GM23338 (cell line): ENCODE measurements around the gene ZNF276. TPM values are rescaled to one million over a fixed set of nuclear protein-coding genes. Genes with fewer than 3 reads are reported as not detected.

Source experiments
- ATAC-seq: fragments of 200-7000 bp; cut with Tn5 transposase; 3 replicates; pipeline ENCODE4 v1.9.1; 2020
- DNase-seq: peaks from one replicate; pipeline ENCODE4 v3.0.0-alpha.2; 2015; ENCODE audit warnings: low spot score
- H2AFZ ChIP-seq: fragments of 200-600 bp; sonication (generic); 2 replicates; pipeline ENCODE4 v1.8.0; 2016; ENCODE audit warnings: antibody characterized with exemption, mild to moderate bottlenecking, moderate library complexity
- H3F3A ChIP-seq: fragments of 200-600 bp; sonication (generic); replicated peaks from 2 replicates; pipeline ENCODE4 v1.8.0; 2017; ENCODE audit warnings: antibody characterized with exemption, mixed run types, low read depth
- H3K27ac ChIP-seq: fragments of 200-600 bp; sonication (generic); 2 replicates; pipeline ENCODE4 v1.6.1; 2016; ENCODE audit warnings: low read depth
- H3K27me3 ChIP-seq: fragments of 200-600 bp; sonication (generic); 2 replicates; pipeline ENCODE4 v1.8.0; 2016; ENCODE audit warnings: mild to moderate bottlenecking, mixed run types, moderate library complexity; ENCODE audit not compliant: insufficient read depth
- H3K36me3 ChIP-seq: fragments of 200-600 bp; sonication (generic); 2 replicates; pipeline ENCODE4 v1.8.0; 2016; ENCODE audit warnings: mild to moderate bottlenecking; ENCODE audit not compliant: insufficient read depth
- H3K4me1 ChIP-seq: fragments of 200-600 bp; sonication (generic); 2 replicates; pipeline ENCODE4 v1.8.0; 2016; ENCODE audit warnings: mild to moderate bottlenecking, moderate library complexity; ENCODE audit not compliant: insufficient read depth
- H3K4me2 ChIP-seq: fragments of 200-600 bp; sonication (generic); 2 replicates; pipeline ENCODE4 v1.7.1; 2017; ENCODE audit warnings: mixed run types
- H3K4me3 ChIP-seq: fragments of 200-600 bp; sonication (generic); 2 replicates; pipeline ENCODE4 v1.6.1; 2016; ENCODE audit warnings: mixed run types
- H3K79me2 ChIP-seq: fragments of 200-600 bp; sonication (generic); replicated peaks from 2 replicates; pipeline ENCODE4 v1.8.0; 2017; ENCODE audit warnings: mild to moderate bottlenecking; ENCODE audit not compliant: insufficient read depth
- H3K9me2 ChIP-seq: fragments of 200-600 bp; sonication (generic); 2 replicates; pipeline ENCODE4 v1.8.0; 2017; ENCODE audit not compliant: insufficient read depth
- H4K20me1 ChIP-seq: fragments of 200-600 bp; sonication (generic); replicated peaks from 2 replicates; pipeline ENCODE4 v1.8.0; 2017; ENCODE audit warnings: mild to moderate bottlenecking; ENCODE audit not compliant: insufficient read depth
- H3K27ac Mint-ChIP-seq: 2 replicates; pipeline ENCODE4 v1.8.0; 2020; ENCODE audit warnings: inconsistent platforms, mild to moderate bottlenecking, moderate library complexity, mixed read lengths
- H3K27me3 Mint-ChIP-seq: 3 replicates; pipeline ENCODE4 v1.8.0; 2022; ENCODE audit warnings: low read depth, mild to moderate bottlenecking, moderate library complexity, mixed read lengths, inconsistent platforms; ENCODE audit not compliant: insufficient read depth, poor library complexity
- H3K36me3 Mint-ChIP-seq: 3 replicates; pipeline ENCODE4 v1.8.0; 2021; ENCODE audit warnings: low read depth, mild to moderate bottlenecking, inconsistent platforms, moderate library complexity, mixed read lengths
- H3K4me1 Mint-ChIP-seq: 3 replicates; pipeline ENCODE4 v1.8.0; 2020; ENCODE audit warnings: mild to moderate bottlenecking, inconsistent platforms, mixed read lengths
- H3K4me3 Mint-ChIP-seq: 3 replicates; pipeline ENCODE4 v1.8.0; 2021; ENCODE audit warnings: moderate library complexity, mild to moderate bottlenecking, inconsistent platforms, mixed read lengths
- H3K9me3 Mint-ChIP-seq: 3 replicates; pipeline ENCODE4 v1.8.0; 2020; ENCODE audit warnings: moderate library complexity, mild to moderate bottlenecking, inconsistent platforms, mixed read lengths
- CREB1 ChIP-seq: fragments of 250-450 bp; sonication (Bioruptor Pico); IDR thresholded peaks from 2 replicates; pipeline ENCODE4 v1.5.0; 2020; ENCODE audit warnings: low read depth, mild to moderate bottlenecking, moderate library complexity
- EZH2 ChIP-seq: fragments of 200-600 bp; sonication (generic); IDR thresholded peaks from one replicate; pipeline ENCODE4 v1.8.0; 2017; ENCODE audit warnings: antibody characterized with exemption, mild to moderate bottlenecking, low read depth; ENCODE audit not compliant: unreplicated experiment
- EZH2phosphoT487 ChIP-seq: fragments of 200-600 bp; sonication (generic); IDR thresholded peaks from one replicate; pipeline ENCODE4 v1.8.1; 2018; ENCODE audit warnings: antibody characterized with exemption; ENCODE audit not compliant: unreplicated experiment
- NANOG ChIP-seq: IDR thresholded peaks from 2 replicates; pipeline ENCODE4 v1.6.1; 2016; ENCODE audit warnings: antibody characterized with exemption, borderline replicate concordance
- POLR2AphosphoS5 ChIP-seq: IDR thresholded peaks from 2 replicates; pipeline ENCODE4 v1.6.1; 2016; ENCODE audit warnings: antibody characterized with exemption, low read depth
- STAT1 ChIP-seq: IDR thresholded peaks from one replicate; pipeline ENCODE4 v1.6.1; 2016; ENCODE audit warnings: antibody characterized with exemption; ENCODE audit not compliant: unreplicated experiment
- ZNF331 ChIP-seq: fragments of 250-450 bp; sonication (Bioruptor Pico); IDR thresholded peaks from 2 replicates; pipeline ENCODE4 v1.5.0; 2020; ENCODE audit warnings: low read depth, mild to moderate bottlenecking, moderate library complexity
- polyA plus RNA-seq: library from polyadenylated mRNA; unstranded; fragments of >200 nt; fragmentation: Nextera tagmentation; extraction: Ambion mirVana; gene quantifications from 2 replicates; pipeline ENCODE4 v1.2.1, GENCODE V29; 2016
- total RNA-seq: library from RNA; depleted of rRNA; stranded (reverse); fragments of >200 nt; shearing (Covaris generic); gene quantifications from 2 replicates; pipeline ENCODE4 v1.2.3, GENCODE V29; 2014
- TF ChIP-seq, protein P1 (sequence below): IDR thresholded peaks from one replicate; pipeline ENCODE4 v1.6.1; 2018; ENCODE audit warnings: antibody characterized with exemption; ENCODE audit not compliant: unreplicated experiment
- TF ChIP-seq, protein P2 (sequence below): fragments of 250-450 bp; sonication (Bioruptor Pico); IDR thresholded peaks from 2 replicates; pipeline ENCODE4 v1.5.0; 2020; ENCODE audit warnings: mild to moderate bottlenecking, moderate library complexity
- TF ChIP-seq, protein P3 (sequence below), 2 experiments: fragments of 200-600 bp in 1 of 2; sonication (generic) in 1 of 2; conservative IDR thresholded peaks; 2 replicates each; pipeline versions ENCODE4 v1.5.1 to v1.6.1; 2016 to 2017; ENCODE audit warnings: antibody characterized with exemption in 2 of 2, low read depth in 2 of 2, mild to moderate bottlenecking in 2 of 2, moderate library complexity in 1 of 2

ZNF276 gene
- total and polyA plus RNA-seq, 2 experiments from 2014 or later = 3.4 to 15.6 TPM

DNA sequence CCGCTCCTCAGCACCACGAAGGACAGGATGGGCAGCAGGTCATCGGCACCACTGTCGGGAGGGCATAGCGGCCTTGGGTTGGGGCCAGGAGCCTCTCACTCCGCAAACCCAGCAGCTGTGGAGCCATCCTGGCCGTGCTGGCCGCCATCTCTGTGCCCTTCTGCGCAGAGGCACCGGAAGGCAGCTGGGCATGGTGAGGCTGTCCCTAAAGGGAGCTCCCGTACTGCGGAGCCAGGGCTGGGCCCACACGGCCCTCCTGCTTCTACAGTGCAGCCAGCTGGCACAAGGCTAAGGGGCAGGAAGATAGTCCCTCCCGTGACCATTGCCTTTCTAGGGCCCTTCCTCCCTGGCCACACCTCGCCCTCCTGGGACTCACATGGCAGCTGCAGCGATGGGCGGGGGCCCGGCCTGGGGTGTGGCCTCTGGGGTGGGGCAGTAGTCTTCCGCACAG, 12.8 kb upstream of the ZNF276 start:
- no peak for TF ChIP-seq POLR2AphosphoS5
- TF ChIP-seq NANOG = no peak
- TF ChIP-seq, protein P1, sequence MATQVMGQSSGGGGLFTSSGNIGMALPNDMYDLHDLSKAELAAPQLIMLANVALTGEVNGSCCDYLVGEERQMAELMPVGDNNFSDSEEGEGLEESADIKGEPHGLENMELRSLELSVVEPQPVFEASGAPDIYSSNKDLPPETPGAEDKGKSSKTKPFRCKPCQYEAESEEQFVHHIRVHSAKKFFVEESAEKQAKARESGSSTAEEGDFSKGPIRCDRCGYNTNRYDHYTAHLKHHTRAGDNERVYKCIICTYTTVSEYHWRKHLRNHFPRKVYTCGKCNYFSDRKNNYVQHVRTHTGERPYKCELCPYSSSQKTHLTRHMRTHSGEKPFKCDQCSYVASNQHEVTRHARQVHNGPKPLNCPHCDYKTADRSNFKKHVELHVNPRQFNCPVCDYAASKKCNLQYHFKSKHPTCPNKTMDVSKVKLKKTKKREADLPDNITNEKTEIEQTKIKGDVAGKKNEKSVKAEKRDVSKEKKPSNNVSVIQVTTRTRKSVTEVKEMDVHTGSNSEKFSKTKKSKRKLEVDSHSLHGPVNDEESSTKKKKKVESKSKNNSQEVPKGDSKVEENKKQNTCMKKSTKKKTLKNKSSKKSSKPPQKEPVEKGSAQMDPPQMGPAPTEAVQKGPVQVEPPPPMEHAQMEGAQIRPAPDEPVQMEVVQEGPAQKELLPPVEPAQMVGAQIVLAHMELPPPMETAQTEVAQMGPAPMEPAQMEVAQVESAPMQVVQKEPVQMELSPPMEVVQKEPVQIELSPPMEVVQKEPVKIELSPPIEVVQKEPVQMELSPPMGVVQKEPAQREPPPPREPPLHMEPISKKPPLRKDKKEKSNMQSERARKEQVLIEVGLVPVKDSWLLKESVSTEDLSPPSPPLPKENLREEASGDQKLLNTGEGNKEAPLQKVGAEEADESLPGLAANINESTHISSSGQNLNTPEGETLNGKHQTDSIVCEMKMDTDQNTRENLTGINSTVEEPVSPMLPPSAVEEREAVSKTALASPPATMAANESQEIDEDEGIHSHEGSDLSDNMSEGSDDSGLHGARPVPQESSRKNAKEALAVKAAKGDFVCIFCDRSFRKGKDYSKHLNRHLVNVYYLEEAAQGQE = no peak
- no peak for TF ChIP-seq STAT1
- TF ChIP-seq, protein P2, sequence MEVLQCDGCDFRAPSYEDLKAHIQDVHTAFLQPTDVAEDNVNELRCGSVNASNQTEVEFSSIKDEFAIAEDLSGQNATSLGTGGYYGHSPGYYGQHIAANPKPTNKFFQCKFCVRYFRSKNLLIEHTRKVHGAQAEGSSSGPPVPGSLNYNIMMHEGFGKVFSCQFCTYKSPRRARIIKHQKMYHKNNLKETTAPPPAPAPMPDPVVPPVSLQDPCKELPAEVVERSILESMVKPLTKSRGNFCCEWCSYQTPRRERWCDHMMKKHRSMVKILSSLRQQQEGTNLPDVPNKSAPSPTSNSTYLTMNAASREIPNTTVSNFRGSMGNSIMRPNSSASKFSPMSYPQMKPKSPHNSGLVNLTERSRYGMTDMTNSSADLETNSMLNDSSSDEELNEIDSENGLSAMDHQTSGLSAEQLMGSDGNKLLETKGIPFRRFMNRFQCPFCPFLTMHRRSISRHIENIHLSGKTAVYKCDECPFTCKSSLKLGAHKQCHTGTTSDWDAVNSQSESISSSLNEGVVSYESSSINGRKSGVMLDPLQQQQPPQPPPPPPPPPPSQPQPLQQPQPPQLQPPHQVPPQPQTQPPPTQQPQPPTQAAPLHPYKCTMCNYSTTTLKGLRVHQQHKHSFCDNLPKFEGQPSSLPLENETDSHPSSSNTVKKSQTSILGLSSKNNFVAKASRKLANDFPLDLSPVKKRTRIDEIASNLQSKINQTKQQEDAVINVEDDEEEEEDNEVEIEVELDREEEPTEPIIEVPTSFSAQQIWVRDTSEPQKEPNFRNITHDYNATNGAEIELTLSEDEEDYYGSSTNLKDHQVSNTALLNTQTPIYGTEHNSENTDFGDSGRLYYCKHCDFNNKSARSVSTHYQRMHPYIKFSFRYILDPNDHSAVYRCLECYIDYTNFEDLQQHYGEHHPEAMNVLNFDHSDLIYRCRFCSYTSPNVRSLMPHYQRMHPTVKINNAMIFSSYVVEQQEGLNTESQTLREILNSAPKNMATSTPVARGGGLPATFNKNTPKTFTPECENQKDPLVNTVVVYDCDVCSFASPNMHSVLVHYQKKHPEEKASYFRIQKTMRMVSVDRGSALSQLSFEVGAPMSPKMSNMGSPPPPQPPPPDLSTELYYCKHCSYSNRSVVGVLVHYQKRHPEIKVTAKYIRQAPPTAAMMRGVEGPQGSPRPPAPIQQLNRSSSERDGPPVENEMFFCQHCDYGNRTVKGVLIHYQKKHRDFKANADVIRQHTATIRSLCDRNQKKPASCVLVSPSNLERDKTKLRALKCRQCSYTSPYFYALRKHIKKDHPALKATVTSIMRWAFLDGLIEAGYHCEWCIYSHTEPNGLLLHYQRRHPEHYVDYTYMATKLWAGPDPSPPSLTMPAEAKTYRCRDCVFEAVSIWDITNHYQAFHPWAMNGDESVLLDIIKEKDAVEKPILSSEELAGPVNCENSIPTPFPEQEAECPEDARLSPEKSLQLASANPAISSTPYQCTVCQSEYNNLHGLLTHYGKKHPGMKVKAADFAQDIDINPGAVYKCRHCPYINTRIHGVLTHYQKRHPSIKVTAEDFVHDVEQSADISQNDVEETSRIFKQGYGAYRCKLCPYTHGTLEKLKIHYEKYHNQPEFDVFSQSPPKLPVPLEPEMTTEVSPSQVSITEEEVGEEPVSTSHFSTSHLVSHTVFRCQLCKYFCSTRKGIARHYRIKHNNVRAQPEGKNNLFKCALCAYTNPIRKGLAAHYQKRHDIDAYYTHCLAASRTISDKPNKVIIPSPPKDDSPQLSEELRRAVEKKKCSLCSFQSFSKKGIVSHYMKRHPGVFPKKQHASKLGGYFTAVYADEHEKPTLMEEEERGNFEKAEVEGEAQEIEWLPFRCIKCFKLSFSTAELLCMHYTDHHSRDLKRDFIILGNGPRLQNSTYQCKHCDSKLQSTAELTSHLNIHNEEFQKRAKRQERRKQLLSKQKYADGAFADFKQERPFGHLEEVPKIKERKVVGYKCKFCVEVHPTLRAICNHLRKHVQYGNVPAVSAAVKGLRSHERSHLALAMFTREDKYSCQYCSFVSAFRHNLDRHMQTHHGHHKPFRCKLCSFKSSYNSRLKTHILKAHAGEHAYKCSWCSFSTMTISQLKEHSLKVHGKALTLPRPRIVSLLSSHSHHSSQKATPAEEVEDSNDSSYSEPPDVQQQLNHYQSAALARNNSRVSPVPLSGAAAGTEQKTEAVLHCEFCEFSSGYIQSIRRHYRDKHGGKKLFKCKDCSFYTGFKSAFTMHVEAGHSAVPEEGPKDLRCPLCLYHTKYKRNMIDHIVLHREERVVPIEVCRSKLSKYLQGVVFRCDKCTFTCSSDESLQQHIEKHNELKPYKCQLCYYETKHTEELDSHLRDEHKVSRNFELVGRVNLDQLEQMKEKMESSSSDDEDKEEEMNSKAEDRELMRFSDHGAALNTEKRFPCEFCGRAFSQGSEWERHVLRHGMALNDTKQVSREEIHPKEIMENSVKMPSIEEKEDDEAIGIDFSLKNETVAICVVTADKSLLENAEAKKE (CRISPR knock-in tag) = no peak
- TF ChIP-seq EZH2 = no peak
- TF ChIP-seq ZNF331 (CRISPR knock-in tag) = no peak
- no peak for TF ChIP-seq EZH2phosphoT487
- TF ChIP-seq, protein P3, sequence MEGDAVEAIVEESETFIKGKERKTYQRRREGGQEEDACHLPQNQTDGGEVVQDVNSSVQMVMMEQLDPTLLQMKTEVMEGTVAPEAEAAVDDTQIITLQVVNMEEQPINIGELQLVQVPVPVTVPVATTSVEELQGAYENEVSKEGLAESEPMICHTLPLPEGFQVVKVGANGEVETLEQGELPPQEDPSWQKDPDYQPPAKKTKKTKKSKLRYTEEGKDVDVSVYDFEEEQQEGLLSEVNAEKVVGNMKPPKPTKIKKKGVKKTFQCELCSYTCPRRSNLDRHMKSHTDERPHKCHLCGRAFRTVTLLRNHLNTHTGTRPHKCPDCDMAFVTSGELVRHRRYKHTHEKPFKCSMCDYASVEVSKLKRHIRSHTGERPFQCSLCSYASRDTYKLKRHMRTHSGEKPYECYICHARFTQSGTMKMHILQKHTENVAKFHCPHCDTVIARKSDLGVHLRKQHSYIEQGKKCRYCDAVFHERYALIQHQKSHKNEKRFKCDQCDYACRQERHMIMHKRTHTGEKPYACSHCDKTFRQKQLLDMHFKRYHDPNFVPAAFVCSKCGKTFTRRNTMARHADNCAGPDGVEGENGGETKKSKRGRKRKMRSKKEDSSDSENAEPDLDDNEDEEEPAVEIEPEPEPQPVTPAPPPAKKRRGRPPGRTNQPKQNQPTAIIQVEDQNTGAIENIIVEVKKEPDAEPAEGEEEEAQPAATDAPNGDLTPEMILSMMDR (conservative IDR thresholded peaks at IDR 0.05; ENCODE audit: low read depth in 2 of 2) = no peak
- TF ChIP-seq CREB1 (CRISPR knock-in tag) = no peak
- no peak overlapping the region for H3K4me2 ChIP-seq
- no peak for DNase-seq

More for the DNA sequence above, 12.8 kb upstream of the ZNF276 start:
- Histone ChIP-seq H3K4me1 (peaks cover 12% of the 10 kb centered on the region), H3K79me2 (peaks cover 6% of the 10 kb centered on the region), H3F3A (0 out of 2 replicates have a peak, but pooled peaks cover 5% of the 10 kb centered on the region), H3K27ac (no peak overlapping the region), H2AFZ (no peak overlapping the region), H3K27me3 (peaks cover 19% of the 10 kb centered on the region; the same call in 1 of the 2 replicates), H4K20me1 (peaks cover 3% of the 10 kb centered on the region; the same call in 1 of the 2 replicates), H3K36me3 (no peaks in the 10 kb centered on the region), H3K9me2 (no peaks in the 10 kb centered on the region), H3K4me3 (no peak overlapping the region)
- Mint-ChIP-seq H3K4me1 (peaks cover 11% of the 10 kb centered on the region; the same call in 2 of the 3 replicates), H3K27me3 (peaks cover 28% of the 10 kb centered on the region), H3K27ac (no peak overlapping the region), H3K9me3 (no peaks in the 10 kb centered on the region), H3K36me3 (0 out of 3 replicates have a peak, but pooled peaks cover 2% of the 10 kb centered on the region), H3K4me3 (no peak overlapping the region)
- no peak for ATAC-seq
